Measurements from ENCODE around the gene SPOPL.
"Not testable (repeated sequence)": the region's sequence is repeated elsewhere in the genome, so short reads cannot be mapped to it uniquely, and the experiment has no call there.

SPOPL gene

DNA sequence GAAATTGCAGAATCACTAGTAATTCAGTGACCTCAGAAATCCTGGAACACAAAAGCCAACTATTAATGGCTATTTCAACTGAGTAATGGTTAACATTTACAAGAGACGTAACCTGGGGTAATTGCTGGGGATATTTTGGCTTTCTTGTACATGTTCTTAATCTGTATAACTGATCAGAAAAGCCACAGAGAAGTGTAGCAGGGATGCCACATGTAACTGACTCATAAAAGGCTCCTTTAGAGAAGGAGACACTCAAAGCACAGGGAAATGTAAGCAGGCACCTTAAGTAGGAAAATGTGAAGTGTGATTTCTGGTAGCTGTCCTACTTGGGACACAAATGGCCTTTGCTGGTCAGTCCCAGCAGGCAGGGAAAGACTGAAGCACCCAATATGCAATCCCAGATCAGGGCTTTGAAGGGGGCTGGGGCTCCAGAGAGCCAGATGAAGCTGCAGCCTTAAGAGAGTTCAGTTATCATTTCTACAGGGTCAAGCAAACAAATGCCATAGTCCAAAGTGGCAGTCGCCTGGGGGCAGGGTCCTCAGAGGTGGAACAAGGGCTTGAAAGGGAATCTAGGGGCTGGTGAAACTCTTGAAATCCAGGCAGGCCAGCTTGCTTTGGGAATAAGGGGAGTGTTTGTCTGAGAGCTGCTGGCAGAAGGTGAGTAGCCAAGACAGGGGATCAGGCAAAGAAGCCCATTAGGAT is 7.2 kb upstream of the SPOPL start:
- no peak for DNase-seq (ENCODE audit: low read depth)

DNA sequence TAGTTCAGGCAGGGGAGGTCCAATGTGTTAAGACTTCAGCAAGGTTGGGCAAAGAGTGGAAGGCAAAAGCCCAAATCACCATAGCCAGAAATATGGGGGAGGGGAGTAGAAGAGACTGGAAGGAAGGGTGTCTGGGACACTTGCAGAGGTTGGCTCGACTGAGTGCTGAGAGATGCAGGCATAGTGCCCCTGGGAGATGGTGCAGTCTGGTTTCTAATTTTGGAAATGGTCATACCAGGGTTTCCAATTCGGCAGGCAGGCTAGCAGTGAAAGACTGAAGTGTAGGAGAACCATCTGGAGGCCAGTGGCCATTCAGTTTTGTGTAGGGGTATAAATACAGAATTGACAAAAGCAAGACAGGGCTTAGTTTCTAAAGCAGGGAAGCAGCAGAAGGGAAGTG is 6.2 kb upstream of the SPOPL start:
- no peak for DNase-seq (ENCODE audit: low read depth)

DNA sequence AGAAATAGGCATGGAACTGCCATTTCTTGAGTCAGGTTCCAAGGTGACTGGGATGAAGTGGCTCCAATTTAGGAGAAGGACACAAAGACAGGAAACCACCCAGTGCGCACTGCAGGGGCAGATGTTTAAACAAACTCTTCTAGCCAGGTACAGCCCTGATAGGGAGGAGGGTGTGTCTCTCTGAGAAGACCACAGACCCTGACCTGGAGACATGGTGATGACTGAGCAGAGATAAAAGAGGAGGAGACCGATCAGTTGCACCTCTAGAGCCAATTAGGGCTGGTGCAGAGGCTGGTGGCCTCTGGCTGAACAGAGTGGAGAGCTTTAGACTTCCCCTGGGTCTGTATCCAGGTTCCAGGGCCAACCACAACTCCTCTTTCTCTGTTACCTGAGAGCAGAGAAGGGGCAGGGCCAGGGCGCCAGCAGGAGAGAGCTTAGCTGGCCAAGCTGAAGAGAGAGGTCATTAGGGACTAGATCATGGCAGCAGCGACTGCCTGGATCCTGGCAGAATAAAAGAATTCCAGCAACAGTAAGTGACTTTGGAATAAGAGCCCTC is 5.4 kb upstream of the SPOPL start:
- no peak for DNase-seq (ENCODE audit: low read depth)

DNA sequence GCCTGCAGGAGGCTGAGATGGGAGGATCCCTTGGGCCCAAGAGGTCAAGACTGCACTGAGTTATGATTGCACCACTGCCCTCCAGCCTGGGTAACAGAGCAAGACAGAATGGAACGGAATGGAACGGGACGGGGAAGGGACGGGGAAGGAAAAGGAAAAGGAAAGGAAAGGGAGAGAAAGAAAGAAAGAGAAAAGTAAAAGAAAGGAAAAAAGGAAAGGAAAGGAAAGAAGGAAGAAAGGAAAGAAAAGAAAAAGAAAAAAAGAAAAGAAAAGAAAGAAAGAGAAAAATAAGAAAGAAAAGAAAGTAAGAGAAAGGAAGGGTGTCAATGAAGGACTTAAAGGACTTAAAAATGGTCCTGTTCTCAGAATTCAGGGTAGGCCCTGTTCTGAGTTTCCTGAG is 4.3 kb upstream of the SPOPL start:
- DNase-seq (ENCODE audit: low read depth) = no peak

DNA sequence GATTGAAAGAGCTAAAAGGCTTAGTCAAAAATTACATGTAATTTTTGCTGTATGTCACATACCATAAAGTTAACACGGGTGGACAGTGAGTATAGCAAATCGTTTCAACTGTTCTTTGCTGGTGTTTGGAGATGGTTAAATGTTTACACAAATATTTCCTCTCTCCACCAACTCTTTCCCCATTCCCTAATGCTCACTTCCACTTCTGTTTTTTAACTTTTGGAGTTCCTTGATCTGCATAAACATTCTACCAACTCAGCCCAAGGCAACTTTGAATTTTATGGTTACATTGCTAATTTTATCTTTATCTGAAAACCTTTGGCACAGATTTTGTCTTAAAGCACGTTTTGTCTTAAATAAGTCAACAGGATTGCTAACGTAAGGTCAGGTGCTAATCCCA is 1.9 kb upstream of the SPOPL start:
- no peak for DNase-seq (ENCODE audit: low read depth)

DNA sequence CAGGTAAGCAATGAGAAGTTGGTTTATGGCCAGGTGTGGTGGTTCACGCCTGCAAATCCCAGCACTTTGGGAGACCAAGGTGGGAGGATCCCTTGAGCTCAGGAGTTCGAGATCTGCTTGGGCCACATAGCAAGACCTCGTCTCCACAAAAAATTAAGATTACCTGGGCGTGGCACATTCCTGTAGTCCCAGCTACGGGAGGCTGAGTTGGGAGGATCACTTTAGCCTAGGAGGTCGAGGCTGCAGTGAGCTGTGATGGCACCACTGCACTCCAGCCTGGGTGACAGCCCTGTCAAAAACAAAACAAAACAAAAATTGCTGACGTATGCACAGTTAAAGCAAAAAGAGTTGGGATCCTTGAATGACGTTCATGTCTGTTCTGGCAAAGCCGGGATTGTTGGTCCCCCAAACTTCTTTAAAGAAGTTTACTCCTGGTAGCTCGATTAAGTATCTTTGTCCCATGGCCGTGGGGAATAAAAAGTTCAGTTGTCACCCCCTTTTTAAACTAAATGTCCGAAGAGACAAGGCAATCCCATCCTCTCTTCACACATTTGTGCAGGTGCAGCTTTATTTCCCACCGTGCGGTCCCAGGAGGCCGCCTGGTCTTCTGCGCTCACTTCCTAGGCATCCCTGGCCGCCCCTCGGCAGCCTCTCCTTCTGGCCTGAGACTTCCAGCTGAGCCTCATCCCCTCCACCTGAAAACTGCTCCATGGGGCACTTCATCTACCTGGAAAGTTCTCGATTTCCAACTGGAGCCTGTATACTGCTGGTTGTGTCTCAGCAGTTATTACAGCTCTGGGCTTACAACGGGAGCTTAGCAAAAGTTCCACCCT is 762 bp upstream of the SPOPL start:
- no peak for DNase-seq (ENCODE audit: low read depth)

DNA sequence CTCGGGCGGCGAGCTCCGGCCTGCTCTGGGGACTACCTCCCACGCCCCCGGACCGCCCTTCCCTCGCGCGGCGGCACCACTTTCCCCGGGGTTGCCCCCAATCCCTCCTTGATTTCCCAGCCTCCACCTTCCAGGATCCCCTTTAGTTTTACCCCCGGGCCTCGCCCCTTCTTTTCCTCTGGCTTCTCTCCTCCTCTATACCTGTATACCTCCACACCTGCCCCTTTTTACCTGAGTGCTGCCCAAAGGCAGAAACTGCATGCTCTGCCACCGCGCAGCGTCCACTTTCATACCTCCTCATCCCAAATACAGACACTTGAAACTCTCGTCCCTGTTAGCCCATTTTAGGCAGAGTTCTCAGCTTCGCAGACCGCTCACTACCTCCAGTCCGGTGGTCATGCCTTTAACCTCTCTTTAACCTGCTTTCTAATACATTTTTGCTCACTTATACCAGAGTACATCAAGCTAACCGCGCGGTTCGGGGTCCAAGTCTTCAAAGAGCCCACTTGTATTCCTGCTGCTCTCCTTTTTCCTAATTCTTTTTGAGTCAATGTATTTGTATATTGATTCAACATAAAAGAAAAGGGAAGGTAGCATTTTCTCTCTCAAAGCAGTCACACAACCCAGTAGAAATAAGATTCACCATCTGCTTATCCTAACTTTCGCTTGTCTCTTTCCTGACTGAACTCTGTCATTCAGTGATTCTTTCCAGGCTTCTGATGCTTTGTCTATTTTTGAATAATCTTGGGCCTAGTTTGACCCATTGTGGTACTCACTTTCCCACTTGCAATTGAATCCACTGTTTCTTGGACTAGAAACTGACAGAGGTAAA is 901 bp downstream of the SPOPL start:
- no peak for DNase-seq (ENCODE audit: low read depth)

DNA sequence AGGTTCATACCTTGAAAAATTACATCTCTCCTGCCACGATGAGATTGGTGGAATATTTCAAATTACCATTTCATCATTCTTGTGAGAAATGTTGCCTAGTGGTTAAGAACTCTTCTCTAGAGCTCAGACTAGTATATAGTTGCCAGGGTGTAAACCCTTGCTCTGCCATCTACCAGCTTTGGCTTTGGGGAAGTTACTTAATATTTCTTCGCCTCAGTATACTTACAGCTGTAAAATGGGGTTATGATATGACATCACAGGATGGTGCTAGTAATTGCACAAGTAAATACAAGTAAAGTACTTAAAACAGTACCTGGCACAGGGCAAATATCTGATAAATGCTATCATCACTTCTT is 1.5 kb downstream of the SPOPL start:
- no peak for DNase-seq (ENCODE audit: low read depth)

DNA sequence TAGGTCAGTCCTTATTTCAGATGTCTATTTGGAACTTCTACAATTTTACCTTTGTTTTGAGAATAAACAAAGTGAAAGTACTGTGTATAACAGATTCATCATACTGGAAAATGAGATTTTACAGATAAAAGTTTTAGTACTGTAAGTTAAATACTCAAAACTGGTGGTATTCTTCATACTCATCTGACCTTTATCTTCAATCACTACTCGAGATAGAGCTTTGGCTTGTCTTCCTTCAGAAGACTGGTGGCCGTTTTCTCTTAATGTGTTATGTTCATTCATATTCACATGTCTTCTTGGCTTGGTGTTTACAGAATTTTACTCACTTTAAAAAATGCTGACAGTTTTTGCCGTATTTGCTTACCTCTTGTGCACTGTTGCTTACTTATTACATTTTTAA is 2.1 kb downstream of the SPOPL start:
- no peak for DNase-seq (ENCODE audit: low read depth)

DNA sequence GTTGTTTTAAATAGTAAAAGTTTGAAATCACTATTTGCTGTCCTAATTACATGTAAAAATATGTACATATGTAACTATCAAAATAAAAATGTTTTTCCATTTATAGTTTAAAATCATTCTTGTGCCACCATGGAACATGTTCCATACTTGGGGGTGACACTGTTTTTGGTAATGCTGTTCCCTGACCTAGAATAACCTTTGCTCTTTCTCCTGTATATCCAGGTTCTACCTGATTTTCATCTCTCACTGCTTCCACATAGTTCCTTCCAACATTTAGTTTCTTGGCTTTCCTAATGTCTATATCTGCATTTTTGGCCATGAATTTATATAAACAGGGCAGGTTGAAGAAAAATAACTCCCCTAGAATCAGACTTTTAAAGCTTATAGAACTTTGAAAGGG is 2.5 kb downstream of the SPOPL start:
- DNase-seq (ENCODE audit: low read depth) = no peak

DNA sequence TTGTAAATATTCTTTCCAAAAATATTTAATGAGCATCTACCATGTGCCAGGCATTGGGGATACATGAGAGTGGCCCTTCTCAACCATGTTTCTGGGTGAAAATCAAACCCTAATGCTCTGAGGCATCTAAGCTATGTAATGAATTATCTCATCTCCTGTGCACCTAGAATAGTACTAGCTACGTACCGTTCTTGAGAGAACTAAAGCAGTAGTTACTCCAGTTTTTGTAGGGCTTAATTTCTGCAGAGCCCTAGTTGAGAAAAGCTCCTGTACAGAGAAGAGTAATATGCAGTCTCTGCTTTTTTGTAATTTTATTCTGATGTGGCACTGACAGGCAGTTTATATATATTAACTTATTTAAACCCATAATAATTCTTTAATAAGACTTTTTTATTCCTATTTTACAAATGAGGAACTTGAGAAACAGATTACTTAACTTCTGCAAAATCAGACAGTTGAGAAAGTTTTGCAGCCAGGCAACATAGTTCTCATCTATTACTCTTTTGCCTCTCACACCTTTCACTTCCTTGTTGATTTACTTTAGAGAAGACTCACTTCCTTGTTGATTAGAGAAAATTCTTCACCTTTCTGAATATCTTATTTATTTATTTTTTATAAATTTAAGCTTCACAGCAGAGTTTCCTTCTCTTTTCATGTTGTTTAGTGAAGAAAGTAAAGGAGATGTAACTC is 3.1 kb downstream of the SPOPL start:
- no peak for DNase-seq (ENCODE audit: low read depth)

DNA sequence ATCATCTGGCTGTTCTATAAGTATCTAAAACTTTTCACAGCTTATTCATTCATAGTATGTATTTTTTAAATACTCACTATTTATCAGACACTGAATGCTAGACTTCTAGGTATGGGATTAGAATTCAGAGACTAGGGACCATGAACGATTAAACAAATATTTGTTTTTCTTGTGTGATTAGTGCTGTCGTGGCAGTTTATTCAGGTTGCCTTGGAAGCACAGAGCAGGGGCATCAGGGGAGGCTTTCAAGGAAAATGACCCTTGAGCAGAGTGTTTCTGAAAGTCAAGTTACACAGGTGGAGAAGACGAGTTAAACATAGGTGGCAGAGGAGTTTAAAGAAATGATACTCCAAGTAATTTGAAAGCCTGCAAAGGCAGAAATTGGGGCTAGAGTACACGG is 5.7 kb downstream of the SPOPL start:
- DNase-seq (ENCODE audit: low read depth) = no peak

DNA sequence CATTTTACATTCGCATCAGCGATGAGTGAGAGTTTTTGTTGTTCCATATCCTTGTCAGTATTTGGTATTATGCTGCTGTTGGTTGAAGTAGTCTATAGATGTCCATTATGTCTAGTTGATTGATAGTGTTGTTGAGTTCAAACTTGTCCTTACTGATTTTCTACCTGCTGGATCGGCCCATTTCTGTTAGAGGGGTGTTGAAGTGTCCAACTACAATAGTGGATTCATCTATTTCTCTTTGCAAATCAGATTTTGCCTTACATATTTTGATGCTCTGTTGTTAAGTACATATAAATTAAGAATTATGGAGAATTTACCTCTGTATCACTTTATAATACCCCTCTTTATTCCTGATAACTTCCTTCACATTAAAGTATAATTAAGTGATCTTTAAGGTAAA is 8.7 kb downstream of the SPOPL start:
- no peak for DNase-seq (ENCODE audit: low read depth)

DNA sequence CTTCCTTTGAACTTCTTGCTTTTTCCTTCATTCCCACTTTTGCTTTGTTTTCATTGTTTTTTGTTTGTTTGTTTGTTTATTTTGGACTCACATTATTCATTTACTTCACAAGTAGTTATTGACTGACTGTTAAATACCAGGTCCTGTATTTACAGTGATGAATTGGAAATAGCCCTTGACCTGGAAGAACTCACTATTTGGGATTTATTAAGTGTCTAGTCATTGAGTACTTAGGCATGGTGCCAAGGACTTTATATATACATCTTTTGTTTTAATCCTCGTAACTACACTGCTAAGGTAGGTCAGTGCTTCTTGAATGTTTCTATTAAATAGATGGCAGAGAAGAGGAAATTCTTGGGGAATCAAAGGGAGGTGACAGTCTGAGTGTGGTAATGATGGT is 11.1 kb downstream of the SPOPL start:
- DNase-seq (ENCODE audit: low read depth) = no peak

DNA sequence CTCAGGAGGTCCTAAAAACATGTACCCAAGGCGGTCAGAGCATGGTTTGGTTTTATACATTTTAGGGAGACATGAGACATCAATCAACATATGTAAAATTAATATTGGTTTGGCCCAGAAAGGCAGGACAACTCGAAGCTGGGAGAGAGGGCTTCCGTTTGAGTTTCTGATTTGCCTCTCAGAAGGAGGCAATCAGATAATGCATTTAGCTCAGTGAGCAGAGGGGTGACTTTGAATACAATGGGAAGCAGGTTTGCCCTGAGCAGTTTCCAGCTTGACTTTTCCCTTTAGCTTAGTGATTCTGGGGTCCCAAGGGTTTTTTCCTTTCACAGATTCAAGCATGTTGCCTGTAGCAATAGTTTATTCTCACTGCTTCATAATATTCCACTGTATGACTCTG is 12.6 kb downstream of the SPOPL start:
- DNase-seq (ENCODE audit: low read depth) = no peak

DNA sequence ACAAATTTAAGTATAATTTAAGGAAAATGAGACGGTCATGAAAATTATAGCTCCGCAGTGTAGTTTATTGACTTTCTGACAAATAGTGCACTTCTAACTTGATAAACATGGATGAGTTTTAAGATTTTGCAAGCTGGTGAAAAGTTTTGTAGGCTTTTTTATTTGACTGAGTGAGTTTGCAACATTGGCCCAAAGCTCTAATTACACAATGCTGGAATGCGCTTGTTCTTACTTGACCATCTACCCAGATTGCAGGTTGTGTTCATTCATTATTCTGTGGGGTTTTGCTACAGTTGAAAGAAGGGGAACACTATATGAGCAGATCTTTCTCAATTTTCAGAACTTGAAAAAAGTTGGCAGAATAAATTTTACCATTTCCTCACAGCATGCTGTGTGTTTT is 13.5 kb downstream of the SPOPL start:
- no peak for DNase-seq (ENCODE audit: low read depth)

DNA sequence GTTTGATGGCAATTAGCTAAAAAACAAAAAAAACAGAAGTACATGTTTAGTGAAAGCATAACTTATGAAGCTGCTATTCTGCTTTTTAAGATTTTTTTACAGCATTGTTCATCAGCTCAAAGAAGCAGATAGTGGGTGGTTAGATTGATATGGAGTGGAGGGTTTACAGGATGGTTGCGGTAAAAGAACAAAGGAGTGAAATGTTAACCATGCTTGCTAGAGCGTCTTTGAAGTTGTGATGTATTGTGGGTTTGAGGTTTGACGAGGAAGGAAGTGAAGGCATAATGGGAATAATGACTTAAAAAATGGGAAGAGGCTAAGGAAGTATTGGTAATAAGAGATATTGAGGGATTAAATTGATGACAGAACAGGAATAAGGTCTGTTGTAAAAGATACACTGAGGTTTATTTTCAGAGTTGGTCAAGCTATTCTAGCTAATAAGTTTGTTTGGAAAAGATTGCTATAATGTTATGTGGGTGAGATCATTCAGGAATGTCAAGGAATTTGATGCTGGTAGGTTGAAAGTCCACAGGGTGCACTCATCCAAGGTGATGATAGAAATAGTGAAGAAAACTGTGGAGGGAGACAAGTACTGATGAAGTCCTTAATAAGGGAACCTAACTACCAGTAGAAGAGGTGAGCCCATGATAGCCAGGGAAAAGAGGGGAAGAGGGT is 14.6 kb downstream of the SPOPL start:
- DNase-seq (ENCODE audit: low read depth) = no peak

DNA sequence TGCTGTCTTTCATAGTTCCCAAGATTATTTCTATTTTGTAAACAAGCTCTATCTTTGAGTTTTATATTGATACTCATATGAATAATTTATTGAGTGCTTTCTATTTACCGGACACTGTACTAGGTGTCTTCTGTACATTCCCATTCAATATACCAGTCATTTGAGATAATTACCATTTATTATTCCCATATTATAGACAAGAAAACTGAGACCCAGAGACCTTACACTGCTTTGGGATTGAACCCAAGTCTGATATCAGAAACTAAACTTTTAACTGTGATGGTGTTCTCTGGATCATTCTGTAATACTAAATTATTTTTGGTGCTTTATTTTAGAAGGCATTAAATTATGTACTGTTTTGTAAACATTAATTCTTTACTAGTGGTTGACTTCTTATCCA is 17.3 kb downstream of the SPOPL start:
- DNase-seq (ENCODE audit: low read depth) = no peak

DNA sequence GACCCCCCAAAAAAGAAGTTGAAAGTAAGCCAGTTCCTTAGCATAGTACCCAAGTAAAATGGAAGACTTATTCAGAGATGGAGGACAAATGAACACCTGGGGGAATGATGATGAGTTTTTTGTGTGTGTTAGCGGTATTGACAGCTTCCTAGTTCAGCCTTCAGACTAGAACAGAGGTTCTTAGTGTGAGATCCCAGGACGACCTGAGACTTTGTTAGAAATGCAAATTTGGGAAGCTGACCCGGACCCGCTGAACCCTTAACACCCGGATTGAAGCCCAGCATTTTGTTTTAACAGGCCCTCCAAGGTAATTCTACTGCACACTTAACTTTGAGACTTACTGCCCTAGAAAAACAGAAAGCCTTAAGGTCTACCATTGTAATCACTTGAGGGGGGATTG is 20.3 kb downstream of the SPOPL start:
- no peak for DNase-seq (ENCODE audit: low read depth)

DNA sequence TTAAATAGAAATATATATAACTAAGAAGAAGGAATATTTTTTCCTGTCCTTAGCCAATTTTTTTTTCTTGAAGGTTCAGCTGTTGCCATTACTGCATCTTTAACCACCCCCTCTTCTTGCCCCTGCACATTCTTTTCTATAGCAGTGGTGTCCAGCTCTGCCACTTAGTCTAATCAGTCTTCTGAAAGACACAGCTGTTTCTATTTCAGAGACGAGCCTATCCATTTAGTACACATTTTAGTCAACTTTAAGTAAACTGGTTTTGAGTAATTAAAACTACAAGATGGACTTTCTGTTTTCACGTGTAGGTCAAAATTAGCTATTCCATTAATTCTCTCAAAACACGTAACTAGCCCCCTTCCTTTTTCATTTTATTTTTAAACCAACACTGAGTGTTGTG is 21.0 kb downstream of the SPOPL start:
- no peak for DNase-seq (ENCODE audit: low read depth)

DNA sequence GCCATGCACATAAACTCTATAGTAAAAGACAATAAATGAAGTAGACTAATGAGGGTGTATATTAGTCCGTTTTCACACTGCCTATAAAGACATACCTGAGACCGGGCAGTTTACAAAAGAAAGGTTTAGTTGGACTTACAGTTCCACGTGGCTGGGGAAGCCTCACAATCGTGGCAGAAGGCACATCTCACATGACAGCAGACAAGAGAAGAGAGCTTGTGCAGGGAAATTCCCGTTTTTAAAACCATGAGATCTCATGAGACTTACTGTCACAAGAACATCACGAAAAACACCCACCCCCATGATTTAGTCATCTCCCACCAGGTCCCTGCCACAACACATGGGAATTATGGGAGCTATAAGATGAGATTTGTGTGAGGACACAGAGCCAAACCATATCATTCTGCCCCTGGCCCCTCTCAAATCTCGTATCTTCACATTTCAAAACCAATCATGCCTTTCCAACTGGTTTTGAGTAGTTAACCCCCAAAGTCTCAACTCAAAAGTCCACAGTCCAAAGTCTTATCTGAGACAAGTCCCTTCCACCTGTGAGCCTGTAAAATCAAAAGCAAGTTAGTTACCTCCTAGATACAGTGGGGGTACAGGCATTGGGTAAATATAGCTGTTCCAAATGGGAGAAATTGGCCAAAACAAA is 21.6 kb downstream of the SPOPL start:
- not testable (repeated sequence) for DNase-seq (ENCODE audit: low read depth)
